ENCODE measurements around the gene RGS1.

RGS1 gene

GRCh38 chr1:192581131-192581927, 5.8 kb downstream of the RGS1 start:
- in situ Hi-C loops (cut with MboI; ENCODE audit: low pct_unique_long_range_greater_than_20kb, low sequenced_read_pairs, unreplicated experiment): loop anchor here (10.0 kb wide), 1 partner anchor 67 kb away; no protein-coding TSS in a partner anchor
- DNase-seq (ENCODE audit: low spot score): no peak
- TF ChIP-seq CTCF (IDR thresholded peaks at IDR 0.05; ENCODE audit: extremely low read depth, insufficient read depth, missing control alignments): no peak

GRCh38 chr1:192584866-192585265, 9.3 kb downstream of the RGS1 start:
- no peak for TF ChIP-seq CTCF (IDR thresholded peaks at IDR 0.05; ENCODE audit: extremely low read depth, insufficient read depth, missing control alignments)
- in situ Hi-C loops (cut with MboI; ENCODE audit: low pct_unique_long_range_greater_than_20kb, low sequenced_read_pairs, unreplicated experiment): loop anchor here (10.0 kb wide), 1 partner anchor 70 kb away; no protein-coding TSS in a partner anchor
- DNase-seq (ENCODE audit: low spot score): no peak

- DNase-seq (ENCODE audit: low spot score): no peak
- in situ Hi-C loops (cut with MboI; ENCODE audit: low pct_unique_long_range_greater_than_20kb, low sequenced_read_pairs, unreplicated experiment): loop anchor here (10.0 kb wide), 1 partner anchor 73 kb away; no protein-coding TSS in a partner anchor
- no peak for TF ChIP-seq CTCF (IDR thresholded peaks at IDR 0.05; ENCODE audit: extremely low read depth, insufficient read depth, missing control alignments)
Observed at GRCh38 chr1:192587386-192588266, 12.1 kb downstream of the RGS1 start.

- in situ Hi-C loops (cut with MboI; ENCODE audit: low pct_unique_long_range_greater_than_20kb, low sequenced_read_pairs, unreplicated experiment): loop anchor here (10.0 kb wide), 1 partner anchor 74 kb away; no protein-coding TSS in a partner anchor
- no peak for DNase-seq (ENCODE audit: low spot score)
- TF ChIP-seq CTCF (IDR thresholded peaks at IDR 0.05; ENCODE audit: extremely low read depth, insufficient read depth, missing control alignments): no peak
Observed at GRCh38 chr1:192588546-192588945, 13.0 kb downstream of the RGS1 start.

GRCh38 chr1:192589813-192590212, 14.2 kb downstream of the RGS1 start:
- DNase-seq (ENCODE audit: low spot score): no peak
- in situ Hi-C loops (cut with MboI; ENCODE audit: low pct_unique_long_range_greater_than_20kb, low sequenced_read_pairs, unreplicated experiment): loop anchor here (10.0 kb wide), 1 partner anchor 75 kb away; no protein-coding TSS in a partner anchor
- no peak for TF ChIP-seq CTCF (IDR thresholded peaks at IDR 0.05; ENCODE audit: extremely low read depth, insufficient read depth, missing control alignments)

GRCh38 chr1:192592517-192592916, 16.9 kb downstream of the RGS1 start:
- TF ChIP-seq CTCF (IDR thresholded peaks at IDR 0.05; ENCODE audit: extremely low read depth, insufficient read depth, missing control alignments): no peak
- in situ Hi-C loops (cut with MboI; ENCODE audit: low pct_unique_long_range_greater_than_20kb, low sequenced_read_pairs, unreplicated experiment): no loop called here
- DNase-seq (ENCODE audit: low spot score): no peak

Measured in GM13977 (cell line).